Erythroblast (primary cell): ENCODE measurements around the gene RBM42.
"Not testable (repeated sequence)": the region's sequence is repeated elsewhere in the genome, so short reads cannot be mapped to it uniquely, and the experiment has no call there.

Experiments
- GATA1 ChIP-seq: IDR thresholded peaks from 2 replicates; pipeline ENCODE4 v1.6.1; 2011; ENCODE audit warnings: low read depth, mild to moderate bottlenecking, control low read depth, low read length, moderate library complexity
- POLR2A ChIP-seq: IDR thresholded peaks from 2 replicates; pipeline ENCODE4 v1.6.1; 2011; ENCODE audit warnings: mild to moderate bottlenecking, low read length

- TF ChIP-seq POLR2A, GATA1: not testable (repeated sequence)
Observed at GRCh38 chr19:35654828-35655227, 26.0 kb downstream of the RBM42 start.
